ENCODE measurements around the gene EDEM2.
"Not testable (repeated sequence)": the region's sequence is repeated elsewhere in the genome, so short reads cannot be mapped to it uniquely, and the experiment has no call there.

EDEM2 gene

DNA sequence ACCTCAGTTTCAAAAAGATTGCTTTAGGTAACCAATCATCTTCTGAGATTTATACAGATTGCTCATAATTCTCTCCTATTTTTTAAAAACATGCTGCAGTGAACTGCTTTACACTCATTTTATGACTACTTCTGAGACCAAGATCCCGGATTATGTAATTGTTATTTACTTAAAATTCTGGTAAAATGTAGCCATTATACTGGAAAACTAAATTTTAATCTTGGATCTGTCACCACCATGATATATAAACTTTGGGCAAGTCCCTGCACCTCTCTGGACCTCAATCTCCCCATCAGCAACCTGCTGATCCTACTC is 24.3 kb upstream of the EDEM2 start:
- no peak for DNase-seq (ENCODE audit: low read depth)

DNA sequence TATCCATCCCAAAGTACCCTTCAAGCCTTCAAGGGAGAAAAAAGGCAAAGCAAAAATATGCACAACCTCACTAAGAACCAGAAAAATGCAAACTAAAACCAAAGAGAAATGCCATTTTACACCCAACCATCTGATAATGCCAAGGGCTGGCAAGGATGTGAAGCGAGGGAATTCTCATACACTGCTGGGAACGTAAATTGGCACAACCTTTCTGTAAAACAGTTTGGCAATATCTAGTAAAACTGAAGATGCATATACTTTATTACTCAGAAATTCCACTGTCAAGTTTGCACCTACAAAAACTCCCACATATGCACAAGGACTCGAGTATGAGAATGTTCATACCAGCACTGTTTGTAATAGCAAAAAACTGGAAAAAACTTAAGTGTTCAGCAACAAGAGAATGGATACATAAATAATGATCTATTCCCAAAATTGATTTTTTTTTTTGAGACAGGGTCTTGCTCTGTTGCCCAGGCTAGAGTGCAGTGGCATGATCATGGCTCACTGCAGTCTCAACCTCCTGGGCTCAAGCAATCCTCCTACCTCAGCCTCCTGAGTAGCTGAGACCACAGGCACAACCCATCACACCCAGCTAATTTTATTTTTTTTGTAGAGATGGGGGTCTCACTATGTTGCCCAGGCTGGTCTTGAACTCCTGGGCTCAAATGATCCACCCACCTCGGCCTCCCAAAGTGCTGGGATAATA is 21.7 kb upstream of the EDEM2 start:
- peak; percentile 69 for DNase-seq (ENCODE audit: low read depth)

DNA sequence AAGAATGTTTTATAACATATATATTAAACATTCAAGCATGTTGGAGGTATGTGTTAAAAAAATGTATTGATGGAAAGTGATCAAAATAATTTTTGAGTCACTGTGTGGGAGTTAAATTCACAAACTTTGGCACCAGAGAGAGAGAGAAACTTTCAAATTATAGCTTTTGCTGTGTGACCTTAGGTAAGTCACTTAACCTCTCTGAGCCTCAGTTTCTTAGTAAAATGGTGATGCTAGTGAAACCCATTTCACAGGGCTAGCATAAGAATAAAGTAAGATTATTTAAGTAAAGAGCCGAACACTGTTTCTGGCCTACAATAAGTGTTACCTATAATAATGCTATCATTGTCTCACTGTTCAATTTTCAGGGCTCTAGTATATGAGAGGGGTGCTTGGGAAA is 20.7 kb upstream of the EDEM2 start:
- no peak for DNase-seq (ENCODE audit: low read depth)

DNA sequence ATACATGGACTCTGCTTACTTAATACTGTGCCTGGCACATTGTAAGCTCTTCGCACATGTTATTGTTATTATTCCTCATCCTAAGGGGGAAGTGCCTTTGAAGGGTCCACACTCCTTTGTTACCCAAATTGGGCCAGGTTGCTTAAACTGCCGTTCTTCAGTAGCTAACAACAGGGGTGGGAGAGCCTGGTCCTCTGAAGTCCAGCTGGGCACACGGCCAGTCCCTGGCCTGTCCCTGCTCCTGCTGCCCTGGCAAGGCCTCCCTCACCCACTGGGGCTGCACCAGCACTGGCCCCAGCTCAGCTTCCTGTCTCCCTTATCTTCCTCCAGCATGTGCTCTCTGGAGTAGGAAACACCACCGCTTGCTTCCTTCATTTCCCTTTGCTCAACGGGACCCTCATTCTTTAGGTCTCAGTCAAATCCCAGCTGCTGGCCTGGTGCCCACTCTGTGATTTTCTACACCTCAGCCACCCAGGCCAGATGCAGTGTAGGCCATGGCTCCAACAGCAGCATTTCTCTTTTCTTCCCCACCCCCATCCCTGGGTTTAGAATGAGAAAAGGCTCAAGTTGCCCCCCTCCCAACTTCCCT is 19.2 kb upstream of the EDEM2 start:
- no peak for DNase-seq (ENCODE audit: low read depth)

DNA sequence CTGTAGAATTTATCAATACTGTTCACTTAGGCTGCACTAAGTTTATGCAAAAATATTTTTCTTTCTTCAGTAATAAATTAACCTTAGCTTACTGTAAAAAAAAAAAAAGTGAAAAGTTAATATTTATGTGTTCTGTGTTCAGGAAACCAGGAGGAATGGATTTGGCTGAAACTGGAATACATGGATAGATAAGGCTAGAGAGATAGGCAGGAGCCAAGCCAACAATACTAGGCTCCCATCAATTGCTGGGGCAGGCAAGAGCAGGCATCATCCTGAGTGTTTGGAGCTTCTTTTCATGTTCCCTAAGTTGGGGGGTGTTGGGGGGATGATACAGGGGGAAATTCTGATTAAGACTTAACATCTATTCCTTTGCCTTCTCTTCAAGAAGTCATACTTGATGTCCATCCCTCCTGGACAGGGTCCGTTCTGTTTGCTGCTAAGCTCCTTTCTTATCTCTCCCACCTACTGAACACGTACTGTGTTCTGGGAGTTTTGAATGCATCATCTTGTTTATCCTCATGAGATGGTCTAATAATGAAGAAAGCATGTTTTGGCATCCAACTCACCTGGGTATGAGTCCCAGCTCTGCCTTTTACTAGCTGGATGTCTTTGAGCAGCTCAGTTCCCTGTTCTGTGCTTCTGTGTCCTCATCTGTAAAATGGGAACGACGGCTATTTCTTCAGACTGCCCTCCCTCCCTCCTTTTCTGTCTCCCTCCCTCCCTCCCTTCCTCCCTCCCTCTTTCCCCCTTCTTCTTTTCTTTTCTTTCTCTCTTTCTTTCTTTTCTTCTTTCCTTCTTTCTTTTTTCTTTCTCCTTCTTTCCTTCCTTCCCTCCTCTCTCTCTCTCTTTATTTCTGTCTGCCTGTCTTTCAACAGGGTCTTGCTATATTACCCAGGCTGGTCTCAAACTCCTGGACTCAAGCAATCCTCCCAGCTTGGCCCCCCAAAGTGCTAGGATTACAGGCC is 18.4 kb upstream of the EDEM2 start:
- no peak for DNase-seq (ENCODE audit: low read depth)

DNA sequence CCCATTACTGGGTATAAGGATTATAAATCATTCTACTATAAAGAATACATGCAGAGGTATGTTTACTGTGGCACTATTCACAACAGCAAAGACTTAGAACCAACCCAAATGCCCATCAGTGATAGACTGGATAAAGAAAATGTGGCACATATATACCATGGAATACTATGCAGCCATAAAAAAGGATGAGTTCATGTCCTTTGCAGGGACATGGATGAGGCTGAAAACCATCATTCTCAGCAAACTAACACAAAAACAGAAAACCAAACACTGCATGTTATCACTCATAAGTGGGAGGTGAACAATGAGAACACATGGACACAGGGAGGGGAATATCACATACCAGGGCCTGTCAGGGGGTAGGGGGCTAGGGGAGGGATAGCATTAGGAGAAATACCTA is 17.4 kb upstream of the EDEM2 start:
- DNase-seq (ENCODE audit: low read depth), result not testable (repeated sequence)

DNA sequence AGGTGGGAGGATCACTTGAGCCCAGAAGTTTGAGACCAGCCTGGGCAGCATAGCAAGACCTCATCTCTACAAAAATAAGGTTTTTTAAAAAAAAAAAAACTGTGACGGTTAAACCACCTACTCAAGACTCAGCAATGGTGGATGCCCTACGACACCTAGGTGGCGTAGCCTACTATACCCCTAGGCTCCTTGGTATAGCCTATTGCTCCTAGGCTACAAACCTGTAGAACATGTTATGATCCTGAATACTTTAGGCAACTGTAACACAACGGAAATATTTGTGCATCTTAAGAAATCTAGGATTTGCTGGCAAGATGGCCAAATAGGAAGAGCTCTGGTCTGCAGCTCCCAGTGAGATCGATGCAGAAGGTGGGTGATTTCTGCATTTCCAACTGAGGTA is 13.2 kb upstream of the EDEM2 start:
- DNase-seq (ENCODE audit: low read depth), result not testable (repeated sequence)

DNA sequence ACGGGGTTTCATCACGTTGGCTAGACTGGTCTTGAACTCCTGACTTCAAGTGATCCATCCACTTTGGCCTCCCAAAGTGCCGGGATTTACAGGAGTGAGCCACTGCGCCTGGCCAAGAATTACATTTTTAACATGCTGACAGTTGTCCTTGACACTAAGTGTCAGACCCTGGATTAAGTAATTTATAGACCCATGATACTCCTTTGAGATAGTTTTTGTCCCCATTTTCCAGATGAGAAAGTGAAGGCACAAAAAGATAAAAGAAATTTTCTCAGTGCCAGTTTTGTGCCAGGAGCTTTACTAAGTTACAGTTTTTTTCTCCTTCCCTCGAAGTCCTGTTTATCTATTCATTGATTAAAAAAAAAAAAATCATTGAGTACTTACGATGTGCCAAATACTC is 9.8 kb upstream of the EDEM2 start:
- DNase-seq (ENCODE audit: low read depth), result no peak

DNA sequence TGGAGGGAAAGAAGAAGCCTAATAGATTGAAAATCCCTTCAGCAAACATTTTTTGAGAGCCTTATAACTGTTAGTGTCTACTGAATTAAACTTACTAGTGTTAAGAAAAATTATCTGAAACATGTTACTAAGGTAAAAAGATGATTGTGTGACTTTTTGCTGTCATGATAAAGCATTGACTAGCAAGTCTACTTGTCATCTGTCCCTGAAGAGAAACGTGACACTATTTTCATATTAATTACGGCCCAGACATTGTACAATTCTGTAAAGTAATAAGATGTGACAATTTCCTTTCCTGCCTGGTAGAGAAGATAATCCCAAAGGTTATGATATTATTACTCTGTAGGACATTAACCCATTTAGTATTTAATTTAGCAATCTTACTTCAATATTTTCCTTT is 8.8 kb upstream of the EDEM2 start:
- no peak for DNase-seq (ENCODE audit: low read depth)

DNA sequence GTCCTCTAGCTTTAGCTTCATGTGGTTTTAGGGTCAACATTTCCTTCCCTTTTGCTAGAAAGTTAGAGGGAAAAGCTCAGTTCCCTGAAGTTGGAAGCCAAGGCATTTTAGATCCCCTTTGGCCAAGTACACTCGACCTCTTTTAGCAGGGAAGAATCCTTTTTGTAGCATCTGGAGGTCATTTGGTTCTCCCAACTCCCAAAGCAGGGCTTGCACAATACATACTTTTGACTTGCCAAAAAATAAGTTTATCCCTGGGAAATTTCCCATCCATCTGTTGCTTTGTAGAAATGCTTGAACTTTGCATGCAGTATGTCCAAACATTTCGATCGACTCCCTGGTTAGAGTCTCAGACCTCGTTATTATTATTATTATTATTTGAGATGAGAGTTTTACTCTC is 4.6 kb upstream of the EDEM2 start:
- peak; percentile 87 for DNase-seq (ENCODE audit: low read depth)

DNA sequence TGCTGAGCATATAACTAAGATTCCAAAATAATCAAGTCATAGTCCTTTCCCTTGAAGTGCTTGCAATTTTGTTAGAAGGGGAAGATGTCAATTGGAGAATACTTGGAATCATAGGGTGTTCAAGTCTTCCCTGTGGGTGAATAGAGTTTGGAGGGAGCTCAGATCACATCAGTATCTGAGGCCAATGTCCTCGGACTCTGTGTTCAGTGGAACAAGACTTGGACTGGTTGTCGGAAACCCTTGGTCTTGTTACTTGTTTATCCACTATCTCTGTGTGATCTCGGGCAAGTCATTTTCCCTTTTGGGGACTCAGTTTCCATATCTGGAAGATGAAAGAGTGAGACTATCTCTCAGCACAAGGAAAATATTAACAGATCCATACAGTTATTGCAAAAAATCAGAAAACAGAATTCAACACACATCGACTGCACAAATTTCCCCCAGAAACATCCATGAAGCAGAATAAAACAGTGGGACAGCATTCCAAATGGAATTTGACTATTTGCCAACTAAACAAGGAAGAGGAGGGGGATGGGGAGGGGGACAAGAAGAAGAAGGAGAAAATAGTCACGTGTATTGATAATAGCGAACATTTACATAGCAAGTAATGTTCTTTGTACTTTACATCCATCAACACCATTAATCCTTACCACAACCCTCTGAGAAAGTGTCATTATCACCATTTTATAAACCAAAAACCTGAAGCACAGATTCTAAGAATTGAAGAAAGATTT is 3.9 kb upstream of the EDEM2 start:
- no peak for DNase-seq (ENCODE audit: low read depth)

DNA sequence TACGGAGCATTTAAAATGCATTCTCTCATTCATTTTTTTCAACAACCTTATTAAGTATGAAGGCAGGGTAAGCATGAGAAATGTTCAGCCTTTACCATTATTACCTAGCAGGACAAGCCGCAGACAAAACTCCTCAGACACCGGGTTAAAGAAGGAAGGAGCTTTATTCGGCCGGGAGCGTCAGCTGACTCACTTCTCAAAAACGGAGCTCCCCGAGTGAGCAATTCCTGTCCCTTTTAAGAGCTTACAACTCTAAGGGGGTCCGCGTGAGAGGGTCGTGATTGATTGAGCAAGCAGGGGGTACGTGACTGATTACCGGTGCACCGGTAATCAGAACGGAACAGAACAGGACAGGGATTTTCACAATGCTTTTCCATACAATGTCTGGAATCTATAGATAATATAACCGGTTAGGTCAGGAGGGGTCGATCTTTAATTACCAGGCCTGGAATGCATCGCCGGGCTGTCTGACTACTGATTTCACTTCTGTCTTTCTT is 487 bp upstream of the EDEM2 start:
- not testable (repeated sequence) for DNase-seq (ENCODE audit: low read depth)

DNA sequence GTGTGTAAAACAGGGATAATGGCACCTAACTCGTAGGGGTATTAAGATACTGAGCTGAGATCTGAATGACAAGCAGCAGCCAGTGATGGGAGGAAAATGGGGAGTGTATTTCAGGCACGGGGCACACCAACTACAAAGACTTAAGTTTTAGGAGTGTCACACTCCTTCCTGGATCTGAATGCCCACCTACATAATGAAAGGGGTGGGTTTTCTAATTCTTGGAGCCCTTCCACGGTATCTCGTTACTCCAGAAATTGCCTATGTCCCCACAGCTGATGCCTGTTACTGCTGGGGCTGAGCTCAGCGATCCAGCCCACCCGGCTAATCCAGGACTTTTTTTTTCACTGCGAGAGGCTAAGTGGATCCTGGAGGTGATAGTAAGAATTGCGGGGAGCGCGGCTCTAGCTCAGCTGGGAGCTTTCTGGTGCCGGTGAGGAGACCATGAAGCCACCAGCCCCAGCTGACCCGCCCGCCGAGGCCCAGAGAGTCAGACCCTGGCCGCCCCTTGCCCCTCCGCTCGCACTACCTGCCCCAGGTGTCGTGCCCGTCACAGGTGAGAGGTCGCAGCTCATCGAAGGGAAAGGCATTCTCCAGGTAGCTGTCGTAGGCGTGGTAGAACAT is 727 bp downstream of the EDEM2 start:
- DNase-seq (ENCODE audit: low read depth), result no peak

DNA sequence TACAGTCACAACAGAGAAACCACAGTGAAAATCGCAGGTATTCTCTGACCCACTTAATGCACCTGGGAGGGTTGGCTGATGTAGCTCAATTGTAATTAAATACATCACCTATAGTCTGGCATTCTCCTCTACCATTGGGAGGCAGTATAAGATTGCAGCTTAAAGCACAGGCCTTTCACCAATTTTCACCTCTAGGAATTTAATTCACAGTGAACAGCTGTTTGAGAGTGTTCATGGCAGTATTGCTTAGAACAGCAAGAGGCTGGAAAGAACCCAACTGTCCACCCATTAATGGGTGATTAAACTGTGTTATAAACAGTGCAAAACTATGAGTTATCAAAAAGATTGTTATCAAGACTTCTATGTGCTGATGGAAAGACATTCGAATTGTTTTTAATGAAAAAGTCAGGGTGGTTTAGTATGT is 2.0 kb downstream of the EDEM2 start:
- peak; percentile 42 for DNase-seq (ENCODE audit: low read depth)

DNA sequence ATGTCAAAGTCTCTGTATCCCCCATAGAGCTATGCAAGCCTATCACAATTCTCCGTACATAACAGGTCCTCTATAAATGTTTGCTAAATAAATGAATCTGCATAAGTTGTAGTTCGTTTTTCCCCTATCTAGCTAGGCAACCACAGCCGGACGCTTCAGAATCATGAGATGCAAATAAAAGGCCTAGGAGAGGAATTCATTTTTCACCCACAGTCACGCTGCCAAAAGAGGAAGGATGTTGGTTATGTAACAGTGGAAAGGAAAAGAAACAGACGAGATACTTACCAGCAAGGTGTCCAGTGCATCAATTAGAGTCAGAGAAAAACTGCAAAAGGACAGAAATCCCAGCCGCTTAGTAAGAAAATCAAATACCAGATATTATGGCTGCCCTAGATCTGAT is 2.4 kb downstream of the EDEM2 start:
- DNase-seq (ENCODE audit: low read depth), result no peak

DNA sequence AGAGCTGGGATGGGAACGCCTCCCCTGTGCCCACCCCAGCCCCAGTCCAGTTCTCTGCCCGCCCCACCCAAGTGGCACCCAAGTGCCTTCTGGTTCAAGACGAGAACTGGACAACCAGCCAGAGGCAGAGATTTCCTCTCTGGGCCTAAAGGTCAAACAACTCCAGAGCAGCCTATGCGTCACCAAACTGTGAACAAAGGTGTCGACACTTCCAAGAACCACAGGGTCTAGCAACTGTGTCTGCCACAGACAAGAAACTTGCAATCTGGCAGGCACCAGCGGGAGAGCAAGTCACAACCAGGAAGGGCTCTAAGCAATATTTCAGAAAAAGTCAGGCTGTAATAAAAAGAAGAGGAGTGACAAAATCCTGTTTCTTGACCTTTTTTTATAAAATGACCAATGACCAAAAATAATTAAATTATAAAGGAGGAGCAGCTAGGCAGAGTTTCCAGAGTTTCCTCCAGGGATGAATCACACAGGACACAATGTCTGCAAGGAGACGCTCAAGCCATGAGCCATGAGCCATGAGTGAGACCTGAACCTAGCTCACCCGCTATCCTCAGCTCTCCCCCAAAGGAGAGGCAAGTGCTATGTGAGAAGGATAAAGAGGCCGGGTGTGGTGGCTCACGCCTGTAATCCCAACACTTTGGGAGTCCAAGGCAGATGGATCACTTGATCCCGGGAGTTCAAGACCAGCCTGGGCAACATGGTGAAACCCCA is 11.1 kb downstream of the EDEM2 start:
- peak; percentile 71 for DNase-seq (ENCODE audit: low read depth)

DNA sequence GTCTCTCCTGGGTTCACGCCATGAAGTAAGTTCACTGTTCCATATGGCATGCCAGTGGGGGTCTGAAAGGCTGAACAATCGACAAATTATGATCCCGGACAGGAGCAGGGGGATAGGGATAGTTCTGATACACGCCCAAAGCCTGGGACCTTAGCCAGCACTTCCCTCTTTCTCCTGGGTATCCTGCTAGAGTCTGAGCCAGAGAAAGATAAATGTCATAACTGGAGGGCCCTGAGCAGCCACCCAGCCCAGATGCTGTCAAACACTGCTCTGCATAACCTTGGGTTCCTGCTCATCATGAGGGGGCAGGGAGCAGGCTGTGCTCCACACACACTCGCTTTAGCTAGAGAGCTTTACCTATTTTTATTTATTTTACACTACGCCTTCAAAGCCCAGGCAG is 12.3 kb downstream of the EDEM2 start:
- DNase-seq (ENCODE audit: low read depth), result no peak

DNA sequence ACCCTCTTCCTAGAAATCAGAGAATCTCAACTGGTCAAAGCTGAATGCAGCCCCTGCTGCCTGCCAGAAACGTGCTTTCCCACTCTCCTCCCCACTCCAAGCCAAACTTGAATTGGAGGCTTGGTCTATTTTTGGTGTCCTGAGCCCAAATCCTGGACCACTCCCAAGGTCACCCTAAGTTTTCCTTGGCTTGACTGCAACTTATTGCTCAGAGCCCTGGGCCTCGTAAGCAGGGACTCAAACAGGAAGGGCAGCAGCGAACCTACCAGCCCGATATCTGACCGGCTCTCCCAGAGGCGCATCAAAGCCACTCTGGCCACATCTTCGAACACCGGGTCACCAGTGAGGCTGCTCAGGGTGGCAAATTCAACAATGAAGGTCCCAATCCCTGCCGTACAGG is 12.7 kb downstream of the EDEM2 start:
- no peak for DNase-seq (ENCODE audit: low read depth)

DNA sequence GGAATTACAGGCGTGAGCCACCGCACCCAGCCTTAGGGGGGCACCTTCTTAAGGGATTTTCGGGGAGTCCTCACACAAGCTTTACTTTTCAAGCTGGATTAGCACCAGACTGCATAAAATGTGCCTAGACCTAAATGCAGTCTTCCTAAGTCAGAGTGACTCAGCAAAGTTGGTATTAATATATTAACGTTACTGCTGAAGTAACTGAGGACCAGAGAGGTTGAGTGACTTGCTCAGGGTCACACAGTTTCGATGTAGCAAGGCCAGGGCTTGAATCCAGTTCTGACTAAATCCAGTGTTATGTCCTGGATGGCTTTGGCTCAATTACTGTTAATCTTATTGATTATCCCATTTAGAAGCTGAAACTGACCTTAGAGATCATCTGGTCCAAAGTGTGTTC is 13.4 kb downstream of the EDEM2 start:
- DNase-seq (ENCODE audit: low read depth), result no peak

DNA sequence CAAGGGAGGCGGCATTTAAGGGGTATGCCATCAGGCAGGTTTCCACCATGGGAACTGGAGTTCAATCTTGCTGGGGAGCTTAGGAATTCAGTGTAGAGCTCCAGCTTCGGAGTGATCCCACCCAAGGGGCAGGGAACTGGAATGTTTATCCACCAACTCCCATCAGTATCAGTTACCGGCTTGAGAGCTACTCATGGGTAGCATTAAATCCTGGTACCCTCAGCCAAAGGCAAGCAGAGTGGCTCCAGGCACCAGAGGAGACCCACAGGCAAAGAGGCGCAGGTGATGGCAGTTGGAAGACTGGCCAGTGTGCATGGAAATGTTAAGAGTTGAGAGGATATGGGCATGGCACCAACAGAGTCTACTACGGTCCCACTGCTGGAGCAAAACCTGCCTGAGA is 14.1 kb downstream of the EDEM2 start:
- no peak for DNase-seq (ENCODE audit: low read depth)

DNA sequence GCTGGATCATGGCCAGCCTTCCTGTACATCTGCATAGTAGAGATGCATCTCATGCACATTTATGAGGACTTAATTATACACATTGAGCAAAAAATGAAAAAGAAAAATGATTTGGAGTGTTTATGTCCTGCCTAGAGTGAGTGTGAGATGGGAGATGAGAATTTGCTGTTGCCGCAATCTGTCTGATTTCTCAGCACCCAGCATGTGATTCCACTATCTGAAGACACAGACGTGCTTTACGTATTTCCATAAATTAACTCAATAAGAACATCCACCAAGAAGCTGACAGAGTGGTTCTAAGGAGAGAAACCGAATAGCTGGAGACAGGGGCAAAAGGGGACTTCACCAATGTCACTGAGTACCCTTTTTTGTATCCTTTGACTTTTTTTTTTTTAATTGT is 15.2 kb downstream of the EDEM2 start:
- DNase-seq (ENCODE audit: low read depth), result no peak

Measured in fibroblast of gingiva (primary cell).